Mesendoderm (in vitro differentiated cells): ENCODE results near the gene CLPSL2.

ENCODE experiments used
- DNase-seq: peaks from one replicate; pipeline ENCODE4 v3.0.0; 2013
- H2AK5ac ChIP-seq: 2 replicates; pipeline ENCODE4 v1.6.1; 2013; ENCODE audit warnings: low read length, inconsistent platforms
- H2BK120ac ChIP-seq: 2 replicates; pipeline ENCODE4 v1.6.1; 2013; ENCODE audit warnings: low read depth, mild to moderate bottlenecking, low read length, moderate library complexity, mixed read lengths
- H2BK15ac ChIP-seq: replicated peaks from 2 replicates; pipeline ENCODE4 v1.6.1; 2013; ENCODE audit warnings: low read depth, mild to moderate bottlenecking, moderate library complexity
- H2BK5ac ChIP-seq: 2 replicates; pipeline ENCODE4 v1.6.1; 2013; ENCODE audit warnings: low read length, inconsistent platforms
- H3K18ac ChIP-seq: 2 replicates; pipeline ENCODE4 v1.6.1; 2013; ENCODE audit warnings: mild to moderate bottlenecking, low read length, mixed read lengths
- H3K23ac ChIP-seq: one replicate; pipeline ENCODE4 v1.6.1; 2013; ENCODE audit warnings: low read length
- H3K27ac ChIP-seq: 2 replicates; pipeline ENCODE4 v1.5.1; 2013; ENCODE audit warnings: low read depth, mild to moderate bottlenecking, inconsistent platforms, low read length, moderate library complexity
- H3K27me3 ChIP-seq: 2 replicates; pipeline ENCODE4 v1.6.1; 2013; ENCODE audit warnings: low read length, control low read depth, mild to moderate bottlenecking, inconsistent platforms; ENCODE audit not compliant: insufficient read depth, poor library complexity
- H3K36me3 ChIP-seq: 2 replicates; pipeline ENCODE4 v1.6.1; 2013; ENCODE audit warnings: low read length, inconsistent platforms; ENCODE audit not compliant: control insufficient read depth, insufficient read depth
- H3K4ac ChIP-seq: one replicate; pipeline ENCODE4 v1.6.1; 2013; ENCODE audit warnings: low read depth, mild to moderate bottlenecking, low read length, moderate library complexity
- H3K4me1 ChIP-seq: 2 replicates; pipeline ENCODE4 v1.6.1; 2013; ENCODE audit warnings: low read depth, low read length, inconsistent platforms; ENCODE audit not compliant: control insufficient read depth
- H3K4me2 ChIP-seq: 2 replicates; pipeline ENCODE4 v1.6.1; 2013; ENCODE audit warnings: low read length
- H3K4me3 ChIP-seq: 2 replicates; pipeline ENCODE4 v1.5.1; 2013; ENCODE audit warnings: mild to moderate bottlenecking, low read length
- H3K56ac ChIP-seq: one replicate; pipeline ENCODE4 v1.6.1; 2013; ENCODE audit warnings: low read length
- H3K79me1 ChIP-seq: 2 replicates; pipeline ENCODE4 v1.6.1; 2013; ENCODE audit warnings: low read length, inconsistent platforms
- H3K79me2 ChIP-seq: 2 replicates; pipeline ENCODE4 v1.6.1; 2013; ENCODE audit warnings: mild to moderate bottlenecking, low read length; ENCODE audit not compliant: control insufficient read depth, insufficient read depth
- H3K9ac ChIP-seq: 2 replicates; pipeline ENCODE4 v1.6.1; 2013; ENCODE audit warnings: low read length, inconsistent platforms
- H4K5ac ChIP-seq: one replicate; pipeline ENCODE4 v1.6.1; 2013; ENCODE audit warnings: low read length
- H4K8ac ChIP-seq: one replicate; pipeline ENCODE4 v1.6.1; 2013; ENCODE audit warnings: low read depth, mild to moderate bottlenecking, control low read depth, low read length, moderate library complexity
- WGBS: extraction: QIAGEN DNeasy Blood & Tissue Kit; methylation state at CpG from one replicate; pipeline ENCODE4 v1.1.7; 2013; ENCODE audit warnings: low lambda C conversion rate, missing lambda C conversion rate; ENCODE audit not compliant: insufficient coverage; ENCODE audit errors: extremely low coverage; 5-methylcytosine and 5-hydroxymethylcytosine counted together

The CLPSL2 gene

GRCh38 chr6:35786810-35787209 is 10.4 kb downstream of the CLPSL2 start:
- Histone ChIP-seq H4K8ac (no peak overlapping the region), H3K4ac (no peak overlapping the region), H3K27me3 (no peaks in the 10 kb centered on the region), H3K23ac (no peak overlapping the region), H3K36me3 (no peaks in the 10 kb centered on the region), H3K56ac (no peak overlapping the region), H3K9ac (no peak overlapping the region), H4K5ac (no peak overlapping the region), H3K4me2 (no peak overlapping the region), H3K4me1 (no peaks in the 10 kb centered on the region), H2BK120ac (no peak overlapping the region), H2AK5ac (no peak overlapping the region), H3K79me1 (no peaks in the 10 kb centered on the region), H3K79me2 (no peaks in the 10 kb centered on the region), H3K4me3 (no peak overlapping the region), H2BK15ac (no peak overlapping the region), H3K18ac (no peak overlapping the region), H3K27ac (no peak overlapping the region), H2BK5ac (no peak overlapping the region)
- DNase-seq: no peak
- no CpG with 5 or more reads among the region's 25 CpGs for WGBS

GRCh38 chr6:35787266-35788218 is 11.1 kb downstream of the CLPSL2 start:
- Histone ChIP-seq H4K8ac (no peak overlapping the region), H3K27ac (no peak overlapping the region), H2BK120ac (no peak overlapping the region), H3K4me3 (no peak overlapping the region), H3K79me1 (no peaks in the 10 kb centered on the region), H3K27me3 (no peaks in the 10 kb centered on the region), H3K18ac (no peak overlapping the region), H2BK15ac (no peak overlapping the region), H3K36me3 (no peaks in the 10 kb centered on the region), H3K79me2 (no peaks in the 10 kb centered on the region), H2AK5ac (no peak overlapping the region), H4K5ac (no peak overlapping the region), H3K4me2 (no peak overlapping the region), H3K56ac (no peak overlapping the region), H3K9ac (no peak overlapping the region), H3K4ac (no peak overlapping the region), H2BK5ac (no peak overlapping the region), H3K23ac (no peak overlapping the region), H3K4me1 (no peaks in the 10 kb centered on the region)
- no CpG with 5 or more reads among the region's 13 CpGs for WGBS
- no peak for DNase-seq

GRCh38 chr6:35788423-35788982 is 12.1 kb downstream of the CLPSL2 start:
- Histone ChIP-seq H3K27me3 (no peaks in the 10 kb centered on the region), H4K8ac (no peak overlapping the region), H3K36me3 (no peaks in the 10 kb centered on the region), H3K4me2 (no peak overlapping the region), H2AK5ac (no peak overlapping the region), H2BK5ac (no peak overlapping the region), H3K23ac (no peak overlapping the region), H2BK15ac (no peak overlapping the region), H4K5ac (no peak overlapping the region), H3K4me1 (no peaks in the 10 kb centered on the region), H3K79me2 (no peaks in the 10 kb centered on the region), H3K18ac (no peak overlapping the region), H2BK120ac (no peak overlapping the region), H3K4ac (no peak overlapping the region), H3K9ac (no peak overlapping the region), H3K27ac (no peak overlapping the region), H3K4me3 (no peak overlapping the region), H3K56ac (no peak overlapping the region), H3K79me1 (no peaks in the 10 kb centered on the region)
- no peak for DNase-seq
- WGBS: no CpG with 5 or more reads among the region's 4 CpGs

- no peak overlapping the region for H2BK5ac ChIP-seq
- no peak overlapping the region for H3K56ac ChIP-seq
- H2AK5ac ChIP-seq: no peak overlapping the region
- no peak overlapping the region for H3K23ac ChIP-seq
- H3K79me2 ChIP-seq: no peaks in the 10 kb centered on the region
- no peak overlapping the region for H3K9ac ChIP-seq
- no peak overlapping the region for H2BK120ac ChIP-seq
- no peak overlapping the region for H2BK15ac ChIP-seq
- H3K36me3 ChIP-seq: no peaks in the 10 kb centered on the region
- H3K27me3 ChIP-seq: no peaks in the 10 kb centered on the region
- WGBS: no CpG with 5 or more reads among the region's 5 CpGs
- no peak overlapping the region for H3K4me2 ChIP-seq
- no peak overlapping the region for H3K27ac ChIP-seq
- no peak for DNase-seq
- no peak overlapping the region for H3K18ac ChIP-seq
- H3K79me1 ChIP-seq: no peaks in the 10 kb centered on the region
- H3K4me1 ChIP-seq: no peaks in the 10 kb centered on the region
- no peak overlapping the region for H3K4ac ChIP-seq
- H4K5ac ChIP-seq: no peak overlapping the region
- no peak overlapping the region for H3K4me3 ChIP-seq
- H4K8ac ChIP-seq: no peak overlapping the region
Measured at GRCh38 chr6:35790683-35791082, 14.3 kb downstream of the CLPSL2 start.

GRCh38 chr6:35794536-35795452 is 18.4 kb downstream of the CLPSL2 start:
- Histone ChIP-seq H3K23ac (no peak overlapping the region), H3K4me1 (peaks cover 7% of the 10 kb centered on the region), H3K79me1 (no peaks in the 10 kb centered on the region), H2BK5ac (no peak overlapping the region), H2BK15ac (no peak overlapping the region), H2AK5ac (no peak overlapping the region), H3K18ac (no peak overlapping the region), H3K4me2 (no peak overlapping the region), H3K27me3 (no peaks in the 10 kb centered on the region), H3K79me2 (no peaks in the 10 kb centered on the region), H3K4ac (no peak overlapping the region), H3K9ac (no peak overlapping the region), H4K8ac (no peak overlapping the region), H3K27ac (no peak overlapping the region), H2BK120ac (no peak overlapping the region), H3K36me3 (no peaks in the 10 kb centered on the region), H3K56ac (no peak overlapping the region), H3K4me3 (no peak overlapping the region), H4K5ac (no peak overlapping the region)
- DNase-seq: no peak
- WGBS: no CpG with 5 or more reads among the region's 17 CpGs
